Osteoblast (primary cell): Measurements from ENCODE around the gene DCST2. TPM values are rescaled to one million over a fixed set of nuclear protein-coding genes. Genes with fewer than 3 reads are reported as not detected.

Experiments used
- DNase-seq: peaks from one replicate; pipeline ENCODE4 v3.0.0; 2011; ENCODE audit warnings: low spot score, mixed read lengths; ENCODE audit not compliant: insufficient read length; ENCODE audit errors: missing footprints
- H2AFZ ChIP-seq: 2 replicates; pipeline ENCODE4 v1.6.0; 2011; ENCODE audit warnings: mild to moderate bottlenecking, low read length
- H3K27ac ChIP-seq: 2 replicates; pipeline ENCODE4 v1.5.1; 2011; ENCODE audit warnings: mild to moderate bottlenecking, low read depth, low read length, moderate library complexity
- H3K27me3 ChIP-seq: 2 replicates; pipeline ENCODE4 v1.6.0; 2012; ENCODE audit warnings: mild to moderate bottlenecking, control low read depth, inconsistent platforms, low read length, moderate library complexity; ENCODE audit not compliant: insufficient read depth
- H3K36me3 ChIP-seq: 2 replicates; pipeline ENCODE4 v1.5.1; 2011; ENCODE audit warnings: mild to moderate bottlenecking, low read length, control low read depth, moderate library complexity; ENCODE audit not compliant: insufficient read depth
- H3K4me1 ChIP-seq: 2 replicates; pipeline ENCODE4 v1.5.1; 2011; ENCODE audit warnings: mild to moderate bottlenecking, low read length, control low read depth, moderate library complexity; ENCODE audit not compliant: insufficient read depth
- H3K4me2 ChIP-seq: 2 replicates; pipeline ENCODE4 v1.6.0; 2011; ENCODE audit warnings: mild to moderate bottlenecking, low read length; ENCODE audit not compliant: insufficient read depth
- H3K4me3 ChIP-seq: fragments of 200-600 bp; sonication (generic); 3 replicates; pipeline ENCODE4 v1.5.1; 2012; ENCODE audit warnings: mild to moderate bottlenecking, low read length, inconsistent platforms; ENCODE audit not compliant: insufficient read depth
- H3K79me2 ChIP-seq: 2 replicates; pipeline ENCODE4 v1.6.0; 2012; ENCODE audit warnings: mild to moderate bottlenecking, low read length, control low read depth, inconsistent platforms; ENCODE audit not compliant: insufficient read depth
- H3K9me3 ChIP-seq: 2 replicates; pipeline ENCODE4 v1.5.1; 2011; ENCODE audit warnings: low read depth, low read length, control low read depth
- H4K20me1 ChIP-seq: 2 replicates; pipeline ENCODE4 v1.6.0; 2012; ENCODE audit warnings: mild to moderate bottlenecking, low read length, control low read depth; ENCODE audit not compliant: insufficient read depth
- CTCF ChIP-seq: IDR thresholded peaks from 2 replicates; pipeline ENCODE4 v1.5.1; 2011; ENCODE audit warnings: mild to moderate bottlenecking, low read depth, low read length, moderate library complexity; ENCODE audit errors: extremely low read depth
- total RNA-seq: library from RNA; depleted of rRNA; stranded (reverse); fragments of >200 nt; gene quantifications from 2 replicates; pipeline ENCODE4 v1.2.3, GENCODE V29; 2012

Gene DCST2
- total RNA-seq, 1 donor = not detected

GRCh38 chr1:155003227-155003765 is 30.3 kb downstream of the DCST2 start:
- peak; percentile 77 for DNase-seq
- H3K36me3 ChIP-seq = no peaks in the 10 kb centered on the region
- no peaks in the 10 kb centered on the region for H3K27me3 ChIP-seq
- H3K27ac ChIP-seq = peak overlapping the region; percentile 72
- no peaks in the 10 kb centered on the region for H3K9me3 ChIP-seq
- H4K20me1 ChIP-seq = peaks cover 26% of the 10 kb centered on the region
- no peak for TF ChIP-seq CTCF
- peak overlapping the region; percentile 62 for H2AFZ ChIP-seq
- peak overlapping the region; percentile 76 for H3K4me2 ChIP-seq
- H3K79me2 ChIP-seq = peaks cover 57% of the 10 kb centered on the region
- H3K4me3 ChIP-seq = peak overlapping the region; percentile 89
- peaks cover 40% of the 10 kb centered on the region for H3K4me1 ChIP-seq

GRCh38 chr1:155002464-155003226 is 30.9 kb downstream of the DCST2 start, which contains the start of gene ZBTB7B:
Gene ZBTB7B (plus strand): TSS chr1:155002802. CDS start chr1:155014661, 11,859 bp downstream.
- H3K27ac ChIP-seq = peak within 1 kb of the TSS; percentile 72
- H3K27me3 ChIP-seq = no peaks in the 10 kb centered on the region
- H3K79me2 ChIP-seq = peaks cover 50% of the 10 kb centered on the region
- peak within 1 kb of the TSS; percentile 90 for H3K4me3 ChIP-seq
- H3K9me3 ChIP-seq = no peaks in the 10 kb centered on the region
- peak; percentile 95 for DNase-seq
- peak within 1 kb of the TSS; percentile 94 for H2AFZ ChIP-seq
- H3K4me1 ChIP-seq = peaks cover 40% of the 10 kb centered on the region
- H4K20me1 ChIP-seq = peaks cover 24% of the 10 kb centered on the region
- TF ChIP-seq CTCF = no peak
- no peaks in the 10 kb centered on the region for H3K36me3 ChIP-seq
- peak within 1 kb of the TSS; percentile 87 for H3K4me2 ChIP-seq

- H3K9me3 ChIP-seq = no peaks in the 10 kb centered on the region
- peak overlapping the region; percentile 94 for H2AFZ ChIP-seq
- peaks cover 40% of the 10 kb centered on the region for H3K4me1 ChIP-seq
- H3K79me2 ChIP-seq = peaks cover 43% of the 10 kb centered on the region
- no peaks in the 10 kb centered on the region for H3K36me3 ChIP-seq
- H3K27me3 ChIP-seq = no peaks in the 10 kb centered on the region
- H4K20me1 ChIP-seq = peaks cover 17% of the 10 kb centered on the region
- peak; percentile 45 for TF ChIP-seq CTCF
- peak overlapping the region; percentile 90 for H3K4me3 ChIP-seq
- peak overlapping the region; percentile 87 for H3K4me2 ChIP-seq
- DNase-seq = peak; percentile 100
- H3K27ac ChIP-seq = peak overlapping the region; percentile 65
Measured at GRCh38 chr1:155001675-155002463, 31.7 kb downstream of the DCST2 start.

GRCh38 chr1:155001425-155001674 is 32.2 kb downstream of the DCST2 start:
- Histone ChIP-seq H3K36me3 (no peaks in the 10 kb centered on the region), H2AFZ (peak overlapping the region; percentile 60), H3K4me2 (peak overlapping the region; percentile 87), H3K4me3 (peak overlapping the region; percentile 90), H3K27me3 (no peaks in the 10 kb centered on the region), H3K9me3 (no peaks in the 10 kb centered on the region), H3K27ac (peak overlapping the region; percentile 65), H3K4me1 (peaks cover 38% of the 10 kb centered on the region), H4K20me1 (peaks cover 12% of the 10 kb centered on the region), H3K79me2 (peaks cover 37% of the 10 kb centered on the region)
- no peak for DNase-seq
- no peak for TF ChIP-seq CTCF
